ENCODE data around the gene PLXNA1. TPM values are rescaled to one million over a fixed set of nuclear protein-coding genes. Genes with fewer than 3 reads are reported as not detected.

PLXNA1 gene
- total RNA-seq, 1 donor from 2014 or later: 34.7 TPM

DNA sequence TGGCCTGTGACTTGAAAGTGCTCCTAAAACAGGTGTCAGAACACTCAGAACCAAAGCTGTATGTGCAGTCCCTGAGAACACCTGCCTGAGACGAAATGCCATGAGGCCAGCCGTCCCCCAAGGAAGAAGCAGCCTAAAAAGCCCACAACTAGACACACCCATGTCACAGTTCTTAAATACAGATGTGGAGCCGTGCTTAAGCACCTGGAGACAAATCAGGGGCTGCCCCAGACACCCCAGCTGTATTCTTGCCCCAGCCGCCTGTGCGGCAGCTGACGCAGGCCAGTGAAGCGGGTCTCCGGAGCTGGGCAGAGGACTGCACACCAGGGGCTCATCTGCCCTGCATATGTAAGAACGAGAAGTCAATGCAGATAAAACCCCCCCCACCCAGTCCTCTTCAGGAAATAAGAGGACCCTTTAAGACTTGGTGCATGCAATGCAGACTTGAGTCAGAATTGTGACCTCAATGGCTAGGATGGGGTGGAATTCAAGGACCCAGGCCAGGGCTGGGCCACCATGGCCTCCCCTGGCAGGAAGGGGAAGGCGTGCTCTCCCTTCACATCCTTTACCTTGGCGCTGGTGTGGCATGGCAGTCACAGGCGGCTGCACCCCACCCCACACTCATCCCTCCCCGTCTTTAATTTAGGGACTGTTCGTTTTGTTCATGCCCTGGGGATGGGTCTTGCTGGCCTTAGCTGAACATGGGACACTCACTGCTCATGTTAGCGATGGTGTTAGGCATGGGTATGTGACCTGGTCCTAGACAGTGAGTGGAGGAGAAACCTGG is 27.7 kb upstream of the PLXNA1 start:
- Mint-ChIP-seq H3K4me3 (no peak overlapping the region), H3K36me3 (peaks cover under 1% of the 10 kb centered on the region), H3K27ac (peak overlapping the region; percentile 76), H3K9me3 (no peaks in the 10 kb centered on the region), H3K4me1 (peaks cover 9% of the 10 kb centered on the region), H3K27me3 (ENCODE audit: insufficient read depth, low read depth) (peaks cover 4% of the 10 kb centered on the region)
- no peak overlapping the region for H3K4me2 ChIP-seq
- H3K4me1 ChIP-seq: peaks cover 3% of the 10 kb centered on the region
- H3K27me3 ChIP-seq: no peaks in the 10 kb centered on the region
- H2AFZ ChIP-seq (replicated peaks): no peak overlapping the region
- no peaks in the 10 kb centered on the region for H4K20me1 ChIP-seq (ENCODE audit: low read depth)
- H3K9ac ChIP-seq: no peak overlapping the region
- H3K79me2 ChIP-seq (ENCODE audit: low read depth): no peaks in the 10 kb centered on the region
- TF ChIP-seq EZH2phosphoT487 (IDR thresholded peaks at IDR 0.05): no peak
- TF ChIP-seq, protein P1, sequence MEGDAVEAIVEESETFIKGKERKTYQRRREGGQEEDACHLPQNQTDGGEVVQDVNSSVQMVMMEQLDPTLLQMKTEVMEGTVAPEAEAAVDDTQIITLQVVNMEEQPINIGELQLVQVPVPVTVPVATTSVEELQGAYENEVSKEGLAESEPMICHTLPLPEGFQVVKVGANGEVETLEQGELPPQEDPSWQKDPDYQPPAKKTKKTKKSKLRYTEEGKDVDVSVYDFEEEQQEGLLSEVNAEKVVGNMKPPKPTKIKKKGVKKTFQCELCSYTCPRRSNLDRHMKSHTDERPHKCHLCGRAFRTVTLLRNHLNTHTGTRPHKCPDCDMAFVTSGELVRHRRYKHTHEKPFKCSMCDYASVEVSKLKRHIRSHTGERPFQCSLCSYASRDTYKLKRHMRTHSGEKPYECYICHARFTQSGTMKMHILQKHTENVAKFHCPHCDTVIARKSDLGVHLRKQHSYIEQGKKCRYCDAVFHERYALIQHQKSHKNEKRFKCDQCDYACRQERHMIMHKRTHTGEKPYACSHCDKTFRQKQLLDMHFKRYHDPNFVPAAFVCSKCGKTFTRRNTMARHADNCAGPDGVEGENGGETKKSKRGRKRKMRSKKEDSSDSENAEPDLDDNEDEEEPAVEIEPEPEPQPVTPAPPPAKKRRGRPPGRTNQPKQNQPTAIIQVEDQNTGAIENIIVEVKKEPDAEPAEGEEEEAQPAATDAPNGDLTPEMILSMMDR (IDR thresholded peaks at IDR 0.05): no peak
- no peak for TF ChIP-seq EZH2 (IDR thresholded peaks at IDR 0.05)
- H3F3A ChIP-seq (ENCODE audit: low read depth): no peaks in the 10 kb centered on the region
- H3K9me3 ChIP-seq (ENCODE audit: low read depth): no peaks in the 10 kb centered on the region
- no peak overlapping the region for H3K27ac ChIP-seq
- DNase-seq (ENCODE audit: low spot score): no peak
- H3K36me3 ChIP-seq: no peaks in the 10 kb centered on the region
- H3K4me3 ChIP-seq: no peak overlapping the region

DNA sequence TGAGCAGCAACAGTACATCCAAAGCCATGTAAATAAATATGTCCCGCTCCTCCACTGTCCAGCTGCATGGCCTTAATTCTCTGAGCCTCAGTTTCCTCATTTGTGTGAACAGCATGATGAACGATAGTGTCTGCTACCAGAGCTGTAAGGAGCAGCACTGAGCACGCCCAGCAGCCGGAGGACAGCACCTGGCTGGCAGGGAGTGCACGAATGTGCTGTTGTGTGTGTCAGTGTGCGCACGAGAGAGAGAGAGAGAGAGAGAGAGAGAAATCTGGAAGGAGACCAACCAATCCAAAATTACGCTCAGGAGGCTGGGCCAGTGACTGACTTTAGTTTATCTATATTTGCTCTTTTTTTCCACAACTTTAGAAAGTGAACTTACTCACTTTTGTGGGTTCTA is 26.6 kb upstream of the PLXNA1 start:
- H3K4me1 Mint-ChIP-seq: peaks cover 17% of the 10 kb centered on the region
- H3K27ac Mint-ChIP-seq: peak overlapping the region; percentile 80
- peaks cover 3% of the 10 kb centered on the region for H3K36me3 Mint-ChIP-seq
- no peaks in the 10 kb centered on the region for H3K9me3 ChIP-seq (ENCODE audit: low read depth)
- H2AFZ ChIP-seq (replicated peaks): no peak overlapping the region
- no peaks in the 10 kb centered on the region for H3F3A ChIP-seq (ENCODE audit: low read depth)
- H4K20me1 ChIP-seq (ENCODE audit: low read depth): no peaks in the 10 kb centered on the region
- peaks cover 4% of the 10 kb centered on the region for H3K27me3 Mint-ChIP-seq (ENCODE audit: insufficient read depth, low read depth)
- H3K27me3 ChIP-seq: no peaks in the 10 kb centered on the region
- no peak for DNase-seq (ENCODE audit: low spot score)
- TF ChIP-seq, protein P1 (IDR thresholded peaks at IDR 0.05): no peak
- TF ChIP-seq EZH2phosphoT487 (IDR thresholded peaks at IDR 0.05) (no peak), EZH2 (IDR thresholded peaks at IDR 0.05) (no peak)
- no peak overlapping the region for H3K27ac ChIP-seq
- H3K4me1 ChIP-seq: peaks cover 10% of the 10 kb centered on the region
- no peaks in the 10 kb centered on the region for H3K9me3 Mint-ChIP-seq
- H3K4me3 Mint-ChIP-seq: no peak overlapping the region
- no peaks in the 10 kb centered on the region for H3K79me2 ChIP-seq (ENCODE audit: low read depth)
- H3K9ac ChIP-seq: no peak overlapping the region
- H3K4me3 ChIP-seq: no peak overlapping the region
- no peaks in the 10 kb centered on the region for H3K36me3 ChIP-seq
- no peak overlapping the region for H3K4me2 ChIP-seq

DNA sequence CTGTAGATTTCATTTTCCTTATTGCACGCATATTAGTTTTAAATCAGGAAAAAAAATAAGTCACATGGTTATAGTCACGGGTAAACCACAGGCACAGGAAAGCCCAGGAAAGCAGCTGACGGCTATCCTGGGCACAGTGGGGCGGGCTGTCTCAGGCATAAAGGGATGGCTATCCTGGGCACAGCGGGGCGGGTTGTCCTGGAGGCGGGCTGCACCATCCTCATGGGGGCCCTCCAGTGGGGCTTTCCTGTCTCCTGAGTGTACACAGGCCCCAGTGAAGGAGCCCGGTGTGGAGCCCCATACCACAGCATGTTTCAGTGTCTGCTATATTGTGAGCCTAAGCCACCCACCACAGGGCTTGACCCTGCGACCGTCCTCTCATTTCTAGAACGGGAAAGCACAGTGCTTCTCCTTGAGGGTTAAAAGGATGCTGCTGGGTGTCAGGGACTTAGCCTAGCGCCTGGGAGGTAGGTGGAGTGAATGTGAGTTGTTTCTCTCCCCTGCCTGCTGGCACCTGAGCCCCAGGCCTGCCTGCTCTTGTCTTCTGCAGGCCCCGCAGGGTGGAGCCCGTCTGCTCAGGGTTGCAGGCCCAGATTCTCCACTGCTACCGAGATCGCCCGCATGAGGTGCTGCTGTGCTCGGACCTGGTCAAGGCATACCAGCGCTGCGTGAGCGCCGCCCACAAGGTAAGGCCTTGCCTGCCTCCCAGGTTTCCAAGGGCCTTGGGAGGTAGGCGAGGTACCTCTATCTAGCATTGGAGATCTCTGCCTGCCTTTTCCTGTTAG is 25.9 kb upstream of the PLXNA1 start:
- Histone ChIP-seq H3K4me2 (no peak overlapping the region), H3K36me3 (no peaks in the 10 kb centered on the region), H3F3A (ENCODE audit: low read depth) (no peaks in the 10 kb centered on the region), H3K9ac (no peak overlapping the region), H3K79me2 (ENCODE audit: low read depth) (no peaks in the 10 kb centered on the region), H3K4me1 (peaks cover 10% of the 10 kb centered on the region), H3K9me3 (ENCODE audit: low read depth) (no peaks in the 10 kb centered on the region), H3K27ac (no peak overlapping the region), H2AFZ (replicated peaks) (no peak overlapping the region), H3K4me3 (no peak overlapping the region), H4K20me1 (ENCODE audit: low read depth) (no peaks in the 10 kb centered on the region), H3K27me3 (no peaks in the 10 kb centered on the region)
- TF ChIP-seq EZH2phosphoT487 (IDR thresholded peaks at IDR 0.05) (no peak), EZH2 (IDR thresholded peaks at IDR 0.05) (no peak)
- TF ChIP-seq, protein P1 (IDR thresholded peaks at IDR 0.05): no peak
- Mint-ChIP-seq H3K36me3 (peaks cover 3% of the 10 kb centered on the region), H3K4me1 (peaks cover 17% of the 10 kb centered on the region), H3K9me3 (no peaks in the 10 kb centered on the region), H3K27ac (no peak overlapping the region), H3K27me3 (ENCODE audit: insufficient read depth, low read depth) (peaks cover 4% of the 10 kb centered on the region), H3K4me3 (no peak overlapping the region)
- no peak for DNase-seq (ENCODE audit: low spot score)

Measured in neural progenitor cell (in vitro differentiated cells).